ENCODE results near the gene CDK2. TPM values are rescaled to one million over a fixed set of nuclear protein-coding genes. Genes with fewer than 3 reads are reported as not detected.

CDK2 gene
- total RNA-seq, 1 experiment from 2014 or later = 85.4 TPM

GRCh38 chr12:56011509-56012090 is 45.0 kb downstream of the CDK2 start:
- no peak for DNase-seq (ENCODE audit: low read depth)

GRCh38 chr12:56013482-56013881 is 46.9 kb downstream of the CDK2 start:
- DNase-seq (ENCODE audit: low read depth) = no peak

GRCh38 chr12:56014205-56014604 is 47.6 kb downstream of the CDK2 start:
- no peak for DNase-seq (ENCODE audit: low read depth)

- DNase-seq (ENCODE audit: low read depth) = no peak
Observed at GRCh38 chr12:56017181-56017580, 50.6 kb downstream of the CDK2 start.

GRCh38 chr12:56018356-56018755 is 51.7 kb downstream of the CDK2 start:
- no peak for DNase-seq (ENCODE audit: low read depth)

- no peak for DNase-seq (ENCODE audit: low read depth)
Observed at GRCh38 chr12:56020423-56021184, 54.0 kb downstream of the CDK2 start, which contains the start of gene IKZF4. Gene IKZF4 (plus strand): TSS chr12:56021043. CDS start chr12:56021494, 451 bp downstream.

GRCh38 chr12:56021889-56022497 is 55.4 kb downstream of the CDK2 start:
- DNase-seq (ENCODE audit: low read depth) = no peak

Other genes with a start within 250 kb of the CDK2 start
- 6.0 and 6.7 TPM in 2 replicates for gene RDH5, start 246.4 kb upstream of the CDK2 start, total RNA-seq (2014; rRNA removed; shearing (Covaris generic))
- gene CD63, start 237.8 kb upstream of the CDK2 start, total RNA-seq (2014; rRNA removed; shearing (Covaris generic)) = 1,417 and 1,738 TPM in 2 replicates
- 1.6 and 2.1 TPM in 2 replicates for gene GDF11, start 223.7 kb upstream of the CDK2 start, total RNA-seq (2014; rRNA removed; shearing (Covaris generic))
- 110 and 137 TPM in 2 replicates for gene SARNP, start 149.1 kb upstream of the CDK2 start, total RNA-seq (2014; rRNA removed; shearing (Covaris generic))
- gene ORMDL2, start 148.8 kb upstream of the CDK2 start, total RNA-seq (2014; rRNA removed; shearing (Covaris generic)) = 25.5 and 37.1 TPM in 2 replicates
- 26.0 and 30.8 TPM in 2 replicates for gene DNAJC14, start 137.2 kb upstream of the CDK2 start, total RNA-seq (2014; rRNA removed; shearing (Covaris generic))
- gene MMP19, start 123.9 kb upstream of the CDK2 start, total RNA-seq (2014; rRNA removed; shearing (Covaris generic)) = 4.2 and 4.4 TPM in 2 replicates
- 21.7 and 22.0 TPM in 2 replicates for gene PYM1, start 38.9 kb upstream of the CDK2 start, total RNA-seq (2014; rRNA removed; shearing (Covaris generic))
- 16.9 and 23.6 TPM in 2 replicates for gene DGKA, start 35.7 kb upstream of the CDK2 start, total RNA-seq (2014; rRNA removed; shearing (Covaris generic))
- gene PMEL, start 788 bp upstream of the CDK2 start, total RNA-seq (2014; rRNA removed; shearing (Covaris generic)) = 0.84 and 1.1 TPM in 2 replicates
- 39.2 and 45.1 TPM in 2 replicates for gene RAB5B, start 7.2 kb downstream of the CDK2 start, total RNA-seq (2014; rRNA removed; shearing (Covaris generic))
- 10.7 and 13.6 TPM in 2 replicates for gene SUOX, start 30.4 kb downstream of the CDK2 start, total RNA-seq (2014; rRNA removed; shearing (Covaris generic))
- gene IKZF4, start 54.2 kb downstream of the CDK2 start, total RNA-seq (2014; rRNA removed; shearing (Covaris generic)) = 0.78 and 1.8 TPM in 2 replicates
- 1,489 and 2,299 TPM in 2 replicates for gene RPS26, start 75.1 kb downstream of the CDK2 start, total RNA-seq (2014; rRNA removed; shearing (Covaris generic))
- 3.0 and 5.4 TPM in 2 replicates for gene ERBB3, start 113.3 kb downstream of the CDK2 start, total RNA-seq (2014; rRNA removed; shearing (Covaris generic))
- 184 and 190 TPM in 2 replicates for gene PA2G4, start 137.7 kb downstream of the CDK2 start, total RNA-seq (2014; rRNA removed; shearing (Covaris generic))
- 2,792 and 3,380 TPM in 2 replicates for gene RPL41, start 149.8 kb downstream of the CDK2 start, total RNA-seq (2014; rRNA removed; shearing (Covaris generic))
- 3.1 and 3.3 TPM in 2 replicates for gene ZC3H10, start 151.4 kb downstream of the CDK2 start, total RNA-seq (2014; rRNA removed; shearing (Covaris generic))
- gene ESYT1, start 161.4 kb downstream of the CDK2 start, total RNA-seq (2014; rRNA removed; shearing (Covaris generic)) = 179 and 193 TPM in 2 replicates
- 62.7 and 64.5 TPM in 2 replicates for gene MYL6B, start 185.8 kb downstream of the CDK2 start, total RNA-seq (2014; rRNA removed; shearing (Covaris generic))
- 3,182 and 3,310 TPM in 2 replicates for gene MYL6, start 191.5 kb downstream of the CDK2 start, total RNA-seq (2014; rRNA removed; shearing (Covaris generic))
- gene SMARCC2, start 222.7 kb downstream of the CDK2 start, total RNA-seq (2014; rRNA removed; shearing (Covaris generic)) = 29.8 and 35.7 TPM in 2 replicates